Chondrocyte (in vitro differentiated cells): ENCODE data around the gene THEM4. TPM values are rescaled to one million over a fixed set of nuclear protein-coding genes. Genes with fewer than 3 reads are reported as not detected.

ENCODE experiments used
- DNase-seq: peaks from one replicate; pipeline ENCODE4 v3.0.0; 2021; ENCODE audit warnings: mixed read lengths, low spot score
- H3K27ac Mint-ChIP-seq: one replicate; pipeline ENCODE4 v1.8.0; 2021; ENCODE audit warnings: mild to moderate bottlenecking, moderate library complexity, mixed read lengths; ENCODE audit not compliant: unreplicated experiment
- H3K27me3 Mint-ChIP-seq: 2 replicates; pipeline ENCODE4 v1.8.0; 2021; ENCODE audit warnings: low read depth, mixed read lengths
- H3K36me3 Mint-ChIP-seq: 2 replicates; pipeline ENCODE4 v1.8.0; 2021; ENCODE audit warnings: low read depth, mixed read lengths
- H3K4me1 Mint-ChIP-seq: 2 replicates; pipeline ENCODE4 v1.8.0; 2021; ENCODE audit warnings: low read depth, mild to moderate bottlenecking, mixed read lengths
- H3K4me3 Mint-ChIP-seq: one replicate; pipeline ENCODE4 v1.8.0; 2021; ENCODE audit warnings: mild to moderate bottlenecking, moderate library complexity, mixed read lengths; ENCODE audit not compliant: unreplicated experiment
- H3K9me3 Mint-ChIP-seq: 2 replicates; pipeline ENCODE4 v1.8.0; 2021; ENCODE audit warnings: low read depth, mixed read lengths
- CTCF ChIP-seq: fragments of 200-600 bp; sonication (generic); IDR thresholded peaks from 2 replicates; pipeline ENCODE4 v1.5.0; 2021; ENCODE audit warnings: antibody characterized with exemption, mild to moderate bottlenecking, moderate library complexity
- total RNA-seq: library from RNA; stranded (reverse); gene quantifications from 3 replicates; pipeline ENCODE4 v1.2.1, GENCODE V29; 2021

Gene THEM4
- total RNA-seq, 1 donor from 2014 or later: 6.9 TPM

GRCh38 chr1:151944857-151945575 lies 35.7 kb upstream of the THEM4 start:
- TF ChIP-seq CTCF: no peak
- peaks cover 33% of the 10 kb centered on the region for H3K4me1 Mint-ChIP-seq
- H3K9me3 Mint-ChIP-seq: no peaks in the 10 kb centered on the region
- H3K27ac Mint-ChIP-seq: peak overlapping the region; percentile 74
- no peaks in the 10 kb centered on the region for H3K36me3 Mint-ChIP-seq
- H3K27me3 Mint-ChIP-seq: no peaks in the 10 kb centered on the region
- no peak overlapping the region for H3K4me3 Mint-ChIP-seq
- DNase-seq: no peak

GRCh38 chr1:151944126-151944856 lies 35.0 kb upstream of the THEM4 start:
- DNase-seq: no peak
- Mint-ChIP-seq H3K4me1 (peaks cover 33% of the 10 kb centered on the region), H3K4me3 (no peak overlapping the region), H3K9me3 (no peaks in the 10 kb centered on the region), H3K36me3 (no peaks in the 10 kb centered on the region), H3K27ac (no peak overlapping the region), H3K27me3 (no peaks in the 10 kb centered on the region)
- TF ChIP-seq CTCF: no peak

GRCh38 chr1:151943591-151943990 lies 34.3 kb upstream of the THEM4 start:
- Mint-ChIP-seq H3K4me1 (peaks cover 33% of the 10 kb centered on the region), H3K27ac (no peak overlapping the region), H3K9me3 (no peaks in the 10 kb centered on the region), H3K36me3 (no peaks in the 10 kb centered on the region), H3K27me3 (no peaks in the 10 kb centered on the region), H3K4me3 (no peak overlapping the region)
- no peak for TF ChIP-seq CTCF
- DNase-seq: no peak

- TF ChIP-seq CTCF: no peak
- Mint-ChIP-seq H3K4me3 (no peak overlapping the region), H3K27ac (no peak overlapping the region), H3K27me3 (no peaks in the 10 kb centered on the region), H3K9me3 (no peaks in the 10 kb centered on the region), H3K36me3 (no peaks in the 10 kb centered on the region), H3K4me1 (peaks cover 33% of the 10 kb centered on the region)
- DNase-seq: no peak
Observed at GRCh38 chr1:151942882-151943281, 33.6 kb upstream of the THEM4 start.

- H3K4me3 Mint-ChIP-seq: no peak overlapping the region
- no peaks in the 10 kb centered on the region for H3K36me3 Mint-ChIP-seq
- TF ChIP-seq CTCF: no peak
- H3K27me3 Mint-ChIP-seq: no peaks in the 10 kb centered on the region
- no peak for DNase-seq
- peaks cover 23% of the 10 kb centered on the region for H3K4me1 Mint-ChIP-seq
- peak overlapping the region; percentile 90 for H3K27ac Mint-ChIP-seq
- no peaks in the 10 kb centered on the region for H3K9me3 Mint-ChIP-seq
Observed at GRCh38 chr1:151940541-151940940, 31.2 kb upstream of the THEM4 start.
